Calu3 (cell line): ENCODE results near the gene GTPBP8. TPM values are rescaled to one million over a fixed set of nuclear protein-coding genes. Genes with fewer than 3 reads are reported as not detected.

Experiments
- BruUV-seq: library from RNA; stranded (reverse); fragments of 400-500 nt; replicated peaks from 2 replicates; lab custom pipeline; 2021; lab: Mats Ljungman, UMichigan
- CTCF ChIA-PET: fragments of 300-600 bp; sonication (Branson Sonifier 250); formaldehyde crosslinking; loops from one replicate; lab custom pipeline; 2022; ENCODE audit warnings: antibody characterized with exemption; lab: Charles Lee
- DNase-seq: peaks from one replicate; pipeline ENCODE4 v3.0.0; 2022
- H3K27ac Mint-ChIP-seq: one replicate; pipeline ENCODE4 v1.8.0; 2022; ENCODE audit warnings: mixed read lengths; ENCODE audit not compliant: unreplicated experiment
- H3K27me3 Mint-ChIP-seq: one replicate; pipeline ENCODE4 v1.8.0; 2022; ENCODE audit warnings: mixed read lengths; ENCODE audit not compliant: unreplicated experiment
- H3K36me3 Mint-ChIP-seq: one replicate; pipeline ENCODE4 v1.8.0; 2022; ENCODE audit warnings: mild to moderate bottlenecking, moderate library complexity, mixed read lengths; ENCODE audit not compliant: insufficient read depth, unreplicated experiment
- H3K4me1 Mint-ChIP-seq: one replicate; pipeline ENCODE4 v1.8.0; 2022; ENCODE audit warnings: mild to moderate bottlenecking, low read depth, mixed read lengths; ENCODE audit not compliant: unreplicated experiment
- H3K4me3 Mint-ChIP-seq: one replicate; pipeline ENCODE4 v1.8.0; 2022; ENCODE audit warnings: mild to moderate bottlenecking, low read depth, moderate library complexity, mixed read lengths; ENCODE audit not compliant: unreplicated experiment
- H3K9me3 Mint-ChIP-seq: one replicate; pipeline ENCODE4 v1.8.0; 2022; ENCODE audit warnings: low read depth, mixed read lengths; ENCODE audit not compliant: unreplicated experiment
- CTCF ChIP-seq: fragments of 200-600 bp; IDR thresholded peaks from one replicate; pipeline ENCODE4 v1.8.0; 2022; ENCODE audit warnings: antibody characterized with exemption; ENCODE audit not compliant: unreplicated experiment
- intact Hi-C: fragments of 100-400 bp; cut with micrococcal nuclease; formaldehyde crosslinking; loops from one replicate; pipeline ENCODE4 v1.10.0; 2022; ENCODE audit not compliant: unreplicated experiment
- total RNA-seq: library from RNA; stranded (reverse); gene quantifications from 2 replicates; pipeline ENCODE4 v1.2.3, GENCODE V29; 2022

The GTPBP8 gene
- total RNA-seq, 1 experiment from 2014 or later = 8.1 TPM

GRCh38 chr3:112980080-112980479 is 10.7 kb upstream of the GTPBP8 start:
- BruUV-seq = no TSS peak
- intact Hi-C loops = loop anchor here (1.0 kb wide), 1 partner anchor 246 kb away; no protein-coding TSS in a partner anchor
- Mint-ChIP-seq H3K27ac (no peak overlapping the region), H3K4me1 (no peaks in the 10 kb centered on the region), H3K4me3 (no peak overlapping the region), H3K36me3 (no peaks in the 10 kb centered on the region), H3K9me3 (no peaks in the 10 kb centered on the region), H3K27me3 (no peaks in the 10 kb centered on the region)
- CTCF ChIA-PET = interaction anchor here (1.2 to 1.4 kb wide), 2 partner anchors 166 to 246 kb away, joined by 5 read pairs; no protein-coding TSS in a partner anchor
- TF ChIP-seq CTCF = no peak
- DNase-seq = no peak

GRCh38 chr3:112982710-112983109 is 8.1 kb upstream of the GTPBP8 start:
- no peak overlapping the region for H3K27ac Mint-ChIP-seq
- H3K9me3 Mint-ChIP-seq = no peaks in the 10 kb centered on the region
- H3K4me1 Mint-ChIP-seq = no peaks in the 10 kb centered on the region
- BruUV-seq = no TSS peak
- TF ChIP-seq CTCF = no peak
- H3K4me3 Mint-ChIP-seq = no peak overlapping the region
- H3K27me3 Mint-ChIP-seq = peaks cover 13% of the 10 kb centered on the region
- no peak for DNase-seq
- H3K36me3 Mint-ChIP-seq = no peaks in the 10 kb centered on the region
- CTCF ChIA-PET = no interaction called here
- intact Hi-C loops = no loop called here

GRCh38 chr3:112984485-112984884 is 6.3 kb upstream of the GTPBP8 start:
- Mint-ChIP-seq H3K27ac (no peak overlapping the region), H3K9me3 (no peaks in the 10 kb centered on the region), H3K27me3 (peaks cover 13% of the 10 kb centered on the region), H3K4me3 (no peak overlapping the region), H3K4me1 (peaks cover 1% of the 10 kb centered on the region), H3K36me3 (no peaks in the 10 kb centered on the region)
- CTCF ChIA-PET = no interaction called here
- BruUV-seq = no TSS peak
- DNase-seq = no peak
- no peak for TF ChIP-seq CTCF
- intact Hi-C loops = no loop called here

GRCh38 chr3:112987710-112988334 is 3.0 kb upstream of the GTPBP8 start:
- intact Hi-C loops = no loop called here
- no peaks in the 10 kb centered on the region for H3K9me3 Mint-ChIP-seq
- peaks cover 16% of the 10 kb centered on the region for H3K36me3 Mint-ChIP-seq
- no peak overlapping the region for H3K27ac Mint-ChIP-seq
- DNase-seq = no peak
- peaks cover 13% of the 10 kb centered on the region for H3K27me3 Mint-ChIP-seq
- peaks cover 7% of the 10 kb centered on the region for H3K4me1 Mint-ChIP-seq
- TF ChIP-seq CTCF = no peak
- CTCF ChIA-PET = no interaction called here
- no TSS peak for BruUV-seq
- H3K4me3 Mint-ChIP-seq = no peak overlapping the region
